Activated T-helper 2 cell treated with anti-CD3 and anti-CD28 coated beads, Interferon-gamma antibody, Interleukin-2, Interleukin-4, amounts not matched to agents 10 μg/mL and 5 μg/mL and 100 μg/mL, durations not matched to agents 14 hours and 24 hours and 36 hours (primary cell): ENCODE data around the gene CDPF1. TPM values are rescaled to one million over a fixed set of nuclear protein-coding genes. Genes with fewer than 3 reads are reported as not detected.

Experiments used
- DNase-seq: peaks from one replicate; pipeline ENCODE4 v3.0.0; 2021; ENCODE audit warnings: low spot score
- H3K27ac Mint-ChIP-seq: one replicate; pipeline ENCODE4 v1.8.0; 2021; ENCODE audit warnings: mixed read lengths
- H3K27me3 Mint-ChIP-seq: one replicate; pipeline ENCODE4 v1.8.0; 2021; ENCODE audit warnings: low read depth, mixed read lengths
- H3K36me3 Mint-ChIP-seq: one replicate; pipeline ENCODE4 v1.8.0; 2021; ENCODE audit warnings: low read depth, mixed read lengths
- H3K4me1 Mint-ChIP-seq: one replicate; pipeline ENCODE4 v1.8.0; 2021; ENCODE audit warnings: low read depth, mixed read lengths
- H3K4me3 Mint-ChIP-seq: one replicate; pipeline ENCODE4 v1.8.0; 2021; ENCODE audit warnings: low read depth, mild to moderate bottlenecking, moderate library complexity, mixed read lengths
- H3K9me3 Mint-ChIP-seq: one replicate; pipeline ENCODE4 v1.8.0; 2021; ENCODE audit warnings: mixed read lengths
- intact Hi-C: fragments of 100-400 bp; cut with micrococcal nuclease; formaldehyde crosslinking; loops from one replicate; pipeline ENCODE4 v1.15.1; 2023
- total RNA-seq: library from RNA; stranded (reverse); gene quantifications from 2 replicates; pipeline ENCODE4 v1.2.3, GENCODE V29; 2022

Gene CDPF1
- total RNA-seq, 1 donor from 2014 or later, result 7.7 TPM

DNA sequence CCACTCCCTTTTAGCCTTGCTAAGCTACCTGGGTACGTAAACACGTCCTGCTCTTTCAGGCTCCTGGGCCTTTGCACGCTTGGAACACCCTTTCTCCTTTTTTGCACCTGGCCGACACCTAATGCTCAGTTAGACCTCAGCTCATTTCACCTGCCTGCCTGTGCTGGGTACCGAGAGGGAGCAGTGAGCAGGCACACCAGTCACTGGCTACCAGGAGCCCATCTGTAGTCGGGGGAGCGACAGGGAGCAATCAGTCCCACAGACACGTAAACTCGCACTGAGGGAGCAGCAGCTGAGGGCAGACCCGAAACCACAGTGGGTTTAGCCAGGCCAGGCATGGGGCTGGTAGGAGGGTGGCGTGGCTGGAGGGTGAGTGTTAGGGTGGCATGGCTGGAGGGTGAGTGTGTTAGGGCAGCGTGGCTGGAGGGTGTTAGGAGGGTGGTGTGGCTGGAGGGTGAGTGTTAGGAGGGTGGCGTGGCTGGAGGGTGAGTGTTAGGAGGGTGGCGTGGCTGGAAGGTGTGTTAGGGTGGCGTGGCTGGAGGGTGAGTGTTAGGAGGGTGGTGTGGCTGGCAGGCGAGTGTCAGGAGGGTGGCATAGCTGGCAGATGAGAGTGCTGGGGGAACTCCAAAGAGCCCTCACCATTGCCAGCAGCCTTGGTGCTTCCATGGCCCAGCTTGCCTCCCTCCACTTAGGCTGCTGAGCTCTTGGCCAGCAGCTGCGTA, 40.2 kb upstream of the CDPF1 start:
- H3K9me3 Mint-ChIP-seq, result no peaks in the 10 kb centered on the region
- intact Hi-C loops, result no loop called here
- H3K27me3 Mint-ChIP-seq, result no peaks in the 10 kb centered on the region
- H3K27ac Mint-ChIP-seq, result no peak overlapping the region
- peaks cover 42% of the 10 kb centered on the region for H3K36me3 Mint-ChIP-seq
- peaks cover 7% of the 10 kb centered on the region for H3K4me1 Mint-ChIP-seq
- no peak for DNase-seq
- H3K4me3 Mint-ChIP-seq, result no peak overlapping the region

- no peak overlapping the region for H3K4me3 Mint-ChIP-seq
- intact Hi-C loops, result no loop called here
- peaks cover 48% of the 10 kb centered on the region for H3K36me3 Mint-ChIP-seq
Observed at GRCh38 chr22:46289244-46289891, 39.3 kb upstream of the CDPF1 start.

GRCh38 chr22:46288846-46289243, 38.8 kb upstream of the CDPF1 start:
- no peak overlapping the region for H3K27ac Mint-ChIP-seq
- peaks cover 53% of the 10 kb centered on the region for H3K36me3 Mint-ChIP-seq
- intact Hi-C loops, result no loop called here
- no peak overlapping the region for H3K4me3 Mint-ChIP-seq
- DNase-seq, result no peak
- no peaks in the 10 kb centered on the region for H3K27me3 Mint-ChIP-seq
- peaks cover 2% of the 10 kb centered on the region for H3K4me1 Mint-ChIP-seq
- no peaks in the 10 kb centered on the region for H3K9me3 Mint-ChIP-seq

More at GRCh38 chr22:46289244-46289891, 39.3 kb upstream of the CDPF1 start:
- Mint-ChIP-seq H3K27ac (no peak overlapping the region), H3K27me3 (no peaks in the 10 kb centered on the region), H3K9me3 (no peaks in the 10 kb centered on the region), H3K4me1 (peaks cover 2% of the 10 kb centered on the region)
- DNase-seq, result no peak

GRCh38 chr22:46287873-46288751, 38.0 kb upstream of the CDPF1 start:
- Mint-ChIP-seq H3K9me3 (no peaks in the 10 kb centered on the region), H3K4me3 (peak overlapping the region; percentile 73), H3K4me1 (peaks cover 2% of the 10 kb centered on the region), H3K27me3 (no peaks in the 10 kb centered on the region), H3K27ac (peak overlapping the region; percentile 65), H3K36me3 (peaks cover 48% of the 10 kb centered on the region)
- intact Hi-C loops, result no loop called here
- DNase-seq, result peak; percentile 25

DNA sequence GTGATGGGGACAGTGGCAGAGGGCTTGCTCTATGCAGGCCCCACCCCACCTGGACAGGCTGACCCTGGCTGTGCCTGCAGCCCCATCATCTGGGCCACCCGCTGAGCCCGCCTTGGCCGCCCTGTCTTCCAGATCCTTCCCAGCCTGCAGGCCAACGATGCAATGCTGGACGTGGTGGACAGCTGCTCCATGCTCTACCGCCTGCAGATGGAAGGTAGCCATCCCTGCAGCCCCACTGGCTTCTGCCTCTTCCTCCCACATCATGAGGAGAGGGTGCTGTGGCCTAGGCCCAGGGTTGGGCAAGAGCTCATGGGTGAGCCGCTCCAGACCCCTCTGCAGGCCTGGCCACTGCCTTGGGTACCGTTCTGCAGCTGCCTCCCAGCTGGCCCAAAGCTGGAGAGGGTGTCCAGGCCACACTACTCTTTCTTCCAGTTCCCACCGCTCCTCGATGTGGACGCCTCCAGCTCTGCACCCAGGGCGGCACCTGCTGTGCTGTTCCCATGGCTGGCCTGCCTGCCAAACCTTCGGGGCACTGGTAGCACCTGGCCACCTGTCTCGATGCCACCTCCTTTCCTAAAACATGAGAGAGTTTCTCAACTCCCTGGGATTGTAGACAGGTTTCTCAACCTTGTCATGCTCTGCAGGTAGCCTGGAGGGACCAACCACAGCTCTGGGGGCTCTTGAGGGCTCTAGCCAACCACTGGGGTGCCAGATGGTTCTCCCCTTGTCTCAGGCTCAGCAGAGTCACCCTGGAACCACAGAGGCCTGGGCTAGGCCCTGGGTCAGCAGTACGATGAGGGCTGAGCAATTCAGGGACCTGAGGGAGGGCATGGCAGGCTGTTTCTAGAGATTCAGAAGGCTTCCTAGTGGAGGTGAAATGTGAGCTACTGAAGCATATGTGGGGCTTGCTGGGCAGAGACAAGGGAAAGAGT, 37.1 kb upstream of the CDPF1 start:
- no peaks in the 10 kb centered on the region for H3K9me3 Mint-ChIP-seq
- no peak for DNase-seq
- H3K27me3 Mint-ChIP-seq, result no peaks in the 10 kb centered on the region
- intact Hi-C loops, result no loop called here
- peaks cover 39% of the 10 kb centered on the region for H3K36me3 Mint-ChIP-seq
- peak overlapping the region; percentile 73 for H3K4me3 Mint-ChIP-seq
- H3K4me1 Mint-ChIP-seq, result peaks cover 2% of the 10 kb centered on the region
- H3K27ac Mint-ChIP-seq, result peak overlapping the region; percentile 65

GRCh38 chr22:46286006-46286405, 35.9 kb upstream of the CDPF1 start:
- Mint-ChIP-seq H3K4me1 (peaks cover 2% of the 10 kb centered on the region), H3K27me3 (no peaks in the 10 kb centered on the region), H3K9me3 (no peaks in the 10 kb centered on the region), H3K36me3 (peaks cover 43% of the 10 kb centered on the region), H3K4me3 (no peak overlapping the region), H3K27ac (no peak overlapping the region)
- intact Hi-C loops, result no loop called here
- DNase-seq, result no peak

DNA sequence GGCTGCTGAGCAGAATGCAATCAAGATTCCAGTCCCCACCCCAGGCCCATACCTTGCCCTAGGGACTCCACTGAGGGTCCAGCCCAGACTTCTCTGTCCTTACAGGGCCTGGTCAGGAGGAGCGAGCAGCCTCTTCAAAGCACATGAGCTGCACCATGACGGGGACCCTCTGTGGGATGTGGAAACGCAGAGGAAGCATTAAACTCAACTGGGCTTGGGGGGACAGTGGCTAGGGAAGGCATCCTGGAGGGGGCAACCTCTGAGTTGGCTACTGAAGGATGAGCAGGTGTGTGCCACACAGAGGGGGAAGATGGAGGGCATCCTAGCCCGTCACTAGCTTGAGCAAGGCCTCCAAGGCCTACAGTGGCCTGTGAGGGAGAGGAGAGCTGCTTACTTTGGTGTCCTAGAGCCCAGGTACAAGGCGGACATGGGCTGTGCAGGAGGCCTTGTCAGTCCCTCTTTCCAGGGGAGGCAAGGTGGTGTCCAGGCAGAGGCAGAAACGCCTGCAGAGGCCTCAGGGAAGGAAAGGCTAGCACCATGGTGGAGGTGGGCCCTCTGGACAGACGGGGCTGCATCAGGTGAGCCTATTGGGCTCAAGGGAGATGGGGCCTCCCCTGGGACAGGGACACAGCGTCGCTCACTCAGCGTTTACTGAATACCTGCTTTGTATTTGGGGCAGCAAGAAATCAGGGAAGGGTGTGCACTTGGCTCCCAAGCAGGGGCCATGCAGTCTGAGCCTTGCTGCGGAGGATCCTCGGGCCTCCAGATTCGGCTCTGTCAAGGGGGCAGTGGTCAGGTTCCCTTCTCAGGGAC, 32.0 kb upstream of the CDPF1 start:
- Mint-ChIP-seq H3K4me3 (no peak overlapping the region), H3K27ac (no peak overlapping the region), H3K4me1 (peaks cover under 1% of the 10 kb centered on the region), H3K36me3 (peaks cover 33% of the 10 kb centered on the region), H3K27me3 (no peaks in the 10 kb centered on the region), H3K9me3 (no peaks in the 10 kb centered on the region)
- intact Hi-C loops, result no loop called here
- DNase-seq, result no peak

DNA sequence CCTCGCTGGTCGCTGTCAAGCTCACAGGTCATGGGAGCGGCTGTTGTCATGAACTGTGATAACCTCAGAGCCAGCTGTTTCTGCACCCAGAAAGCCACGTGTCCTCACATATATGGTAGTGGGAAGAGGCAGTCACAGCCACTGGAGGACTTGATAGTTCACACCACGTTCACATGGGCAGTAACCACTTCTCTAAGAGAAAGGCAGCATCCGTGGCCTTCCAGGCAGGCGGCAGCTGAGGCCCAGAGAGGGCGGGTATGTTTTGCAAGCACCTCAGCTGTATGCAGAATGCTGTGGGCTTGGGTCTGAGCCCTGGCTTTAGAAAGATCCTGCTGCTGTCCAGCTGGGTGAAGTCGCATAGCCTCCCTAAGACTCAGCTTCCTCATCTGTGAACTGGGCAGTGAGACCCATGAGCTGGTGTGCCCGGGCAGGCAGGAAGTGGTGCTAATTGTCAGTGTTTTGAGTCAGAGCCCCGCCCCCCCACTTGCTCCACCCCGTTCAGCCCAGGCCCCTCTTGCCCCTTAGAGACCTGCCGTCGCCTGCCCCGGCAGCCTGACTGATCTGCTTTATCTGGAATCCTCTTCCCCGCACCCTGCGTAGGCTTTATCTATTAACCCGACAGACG, 31.0 kb upstream of the CDPF1 start:
- Mint-ChIP-seq H3K9me3 (no peaks in the 10 kb centered on the region), H3K27me3 (no peaks in the 10 kb centered on the region), H3K27ac (no peak overlapping the region), H3K4me3 (no peak overlapping the region), H3K4me1 (peaks cover 2% of the 10 kb centered on the region), H3K36me3 (peaks cover 36% of the 10 kb centered on the region)
- no peak for DNase-seq
- intact Hi-C loops, result no loop called here

- peaks cover 37% of the 10 kb centered on the region for H3K36me3 Mint-ChIP-seq
- peaks cover 2% of the 10 kb centered on the region for H3K4me1 Mint-ChIP-seq
- H3K4me3 Mint-ChIP-seq, result no peak overlapping the region
- no peaks in the 10 kb centered on the region for H3K27me3 Mint-ChIP-seq
- H3K9me3 Mint-ChIP-seq, result peaks cover 4% of the 10 kb centered on the region
- DNase-seq, result no peak
- intact Hi-C loops, result no loop called here
- no peak overlapping the region for H3K27ac Mint-ChIP-seq
Observed at GRCh38 chr22:46280063-46280817, 30.1 kb upstream of the CDPF1 start.

- H3K27ac Mint-ChIP-seq, result no peak overlapping the region
- no peak for DNase-seq
- H3K27me3 Mint-ChIP-seq, result no peaks in the 10 kb centered on the region
- no peak overlapping the region for H3K4me3 Mint-ChIP-seq
- peaks cover 2% of the 10 kb centered on the region for H3K4me1 Mint-ChIP-seq
- intact Hi-C loops, result no loop called here
- peaks cover 4% of the 10 kb centered on the region for H3K9me3 Mint-ChIP-seq
- peaks cover 33% of the 10 kb centered on the region for H3K36me3 Mint-ChIP-seq
Observed at GRCh38 chr22:46278656-46279645, 28.9 kb upstream of the CDPF1 start.
